SU-DHL-6 (cell line): ENCODE data around the gene EPO.

Experiments
- EZH2phosphoT487 ChIP-seq: fragments of 200-600 bp; sonication (generic), shearing (Covaris generic); conservative IDR thresholded peaks from 2 replicates; pipeline ENCODE4 v1.6.1; 2018; ENCODE audit warnings: mild to moderate bottlenecking, antibody characterized with exemption, low read length, moderate library complexity, mixed read lengths
- TF ChIP-seq, protein P1 (sequence below): fragments of 200-600 bp; sonication (generic); IDR thresholded peaks from one replicate; pipeline ENCODE4 v1.5.1; 2017; ENCODE audit warnings: antibody characterized with exemption, mild to moderate bottlenecking, low read length, moderate library complexity; ENCODE audit not compliant: insufficient read depth, poor library complexity, severe bottlenecking

GRCh38 chr7:100706672-100707311, 13.5 kb upstream of the EPO start:
- no peak for TF ChIP-seq EZH2phosphoT487
- TF ChIP-seq, protein P1, sequence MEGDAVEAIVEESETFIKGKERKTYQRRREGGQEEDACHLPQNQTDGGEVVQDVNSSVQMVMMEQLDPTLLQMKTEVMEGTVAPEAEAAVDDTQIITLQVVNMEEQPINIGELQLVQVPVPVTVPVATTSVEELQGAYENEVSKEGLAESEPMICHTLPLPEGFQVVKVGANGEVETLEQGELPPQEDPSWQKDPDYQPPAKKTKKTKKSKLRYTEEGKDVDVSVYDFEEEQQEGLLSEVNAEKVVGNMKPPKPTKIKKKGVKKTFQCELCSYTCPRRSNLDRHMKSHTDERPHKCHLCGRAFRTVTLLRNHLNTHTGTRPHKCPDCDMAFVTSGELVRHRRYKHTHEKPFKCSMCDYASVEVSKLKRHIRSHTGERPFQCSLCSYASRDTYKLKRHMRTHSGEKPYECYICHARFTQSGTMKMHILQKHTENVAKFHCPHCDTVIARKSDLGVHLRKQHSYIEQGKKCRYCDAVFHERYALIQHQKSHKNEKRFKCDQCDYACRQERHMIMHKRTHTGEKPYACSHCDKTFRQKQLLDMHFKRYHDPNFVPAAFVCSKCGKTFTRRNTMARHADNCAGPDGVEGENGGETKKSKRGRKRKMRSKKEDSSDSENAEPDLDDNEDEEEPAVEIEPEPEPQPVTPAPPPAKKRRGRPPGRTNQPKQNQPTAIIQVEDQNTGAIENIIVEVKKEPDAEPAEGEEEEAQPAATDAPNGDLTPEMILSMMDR = no peak
